Measurements from ENCODE around the gene DENND1A. TPM values are rescaled to one million over a fixed set of nuclear protein-coding genes. Genes with fewer than 3 reads are reported as not detected.

The DENND1A gene
- total RNA-seq, 4 donors from 2014 or later: 19.2 to 26.9 (median 24.0) TPM

DNA sequence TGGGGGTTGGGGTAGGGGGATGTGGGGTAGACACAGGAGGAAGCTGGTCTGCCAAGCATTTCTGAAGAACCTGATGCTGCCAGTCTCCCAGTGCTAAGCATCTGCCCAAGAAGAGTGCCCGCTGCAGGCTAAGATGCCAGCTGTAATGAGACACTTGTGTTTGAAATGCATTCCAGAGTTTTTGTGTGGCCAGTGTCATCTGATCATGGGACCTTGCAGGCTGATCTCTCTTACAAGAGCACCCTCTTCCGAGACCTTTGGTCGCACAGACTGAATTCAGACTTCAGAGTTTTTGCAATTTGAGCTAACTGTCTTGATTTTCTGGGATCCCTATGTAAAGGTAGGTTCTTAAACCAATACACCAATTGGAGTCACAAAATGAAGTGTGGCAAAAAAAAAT is 58.1 kb downstream of the DENND1A start:
- intact Hi-C loops (cut with DNase I): no loop called here
- Histone ChIP-seq H3K36me3 (peaks cover under 1 to 16% (median 8%) of the 10 kb centered on the region in 4 donors), H3K27me3 (no peaks in the 10 kb centered on the region), H3K27ac (replicated peaks in 1 of 4) (no peak overlapping the region), H3K4me1 (peaks cover 0 to 13% (median 9%) of the 10 kb centered on the region in 4 donors), H3K9me3 (no peaks in the 10 kb centered on the region), H3K4me3 (no peak overlapping the region)
- DNase-seq (ENCODE audit: extremely low spot score): no peak
- 91% methylated on average over 3 of the region's 3 CpGs for WGBS
- TF ChIP-seq, protein P1, sequence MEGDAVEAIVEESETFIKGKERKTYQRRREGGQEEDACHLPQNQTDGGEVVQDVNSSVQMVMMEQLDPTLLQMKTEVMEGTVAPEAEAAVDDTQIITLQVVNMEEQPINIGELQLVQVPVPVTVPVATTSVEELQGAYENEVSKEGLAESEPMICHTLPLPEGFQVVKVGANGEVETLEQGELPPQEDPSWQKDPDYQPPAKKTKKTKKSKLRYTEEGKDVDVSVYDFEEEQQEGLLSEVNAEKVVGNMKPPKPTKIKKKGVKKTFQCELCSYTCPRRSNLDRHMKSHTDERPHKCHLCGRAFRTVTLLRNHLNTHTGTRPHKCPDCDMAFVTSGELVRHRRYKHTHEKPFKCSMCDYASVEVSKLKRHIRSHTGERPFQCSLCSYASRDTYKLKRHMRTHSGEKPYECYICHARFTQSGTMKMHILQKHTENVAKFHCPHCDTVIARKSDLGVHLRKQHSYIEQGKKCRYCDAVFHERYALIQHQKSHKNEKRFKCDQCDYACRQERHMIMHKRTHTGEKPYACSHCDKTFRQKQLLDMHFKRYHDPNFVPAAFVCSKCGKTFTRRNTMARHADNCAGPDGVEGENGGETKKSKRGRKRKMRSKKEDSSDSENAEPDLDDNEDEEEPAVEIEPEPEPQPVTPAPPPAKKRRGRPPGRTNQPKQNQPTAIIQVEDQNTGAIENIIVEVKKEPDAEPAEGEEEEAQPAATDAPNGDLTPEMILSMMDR (IDR thresholded peaks at IDR 0.05): no peak
- no peak for TF ChIP-seq POLR2A (IDR thresholded peaks at IDR 0.05; ENCODE audit: low read depth)
- no peak for TF ChIP-seq POLR2AphosphoS5 (IDR thresholded peaks at IDR 0.05)
- TF ChIP-seq EP300 (IDR thresholded peaks at IDR 0.05): no peak

DNA sequence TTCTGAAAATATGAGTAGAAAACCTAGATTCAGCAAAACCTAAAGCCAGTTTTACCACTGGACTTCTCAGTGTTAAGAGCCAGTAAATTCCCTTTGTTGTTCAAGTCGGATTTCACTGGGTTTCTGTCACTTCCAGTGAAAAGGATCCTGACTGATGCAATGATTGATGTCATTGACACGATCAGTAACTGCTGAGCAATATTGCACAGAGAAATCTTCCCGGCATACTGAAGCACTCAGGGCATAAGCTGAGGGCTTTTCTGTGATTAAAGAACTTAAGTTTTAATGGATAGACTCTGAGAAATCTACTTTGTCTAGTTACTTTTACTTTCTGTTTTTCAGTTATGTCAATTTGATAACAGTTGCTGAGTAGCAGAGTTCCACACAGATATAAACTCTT is 61.9 kb downstream of the DENND1A start:
- DNase-seq (ENCODE audit: extremely low spot score): no peak
- Histone ChIP-seq H3K27ac (replicated peaks in 1 of 4) (peak overlapping the region in 2 of 4 donors; percentile 7 to 9), H3K36me3 (no peaks in the 10 kb centered on the region), H3K4me1 (peaks cover 0 to 38% (median 31%) of the 10 kb centered on the region in 4 donors), H3K27me3 (no peaks in the 10 kb centered on the region), H3K4me3 (no peak overlapping the region), H3K9me3 (no peaks in the 10 kb centered on the region)
- intact Hi-C loops (cut with DNase I): no loop called here
- 43% methylated on average over 3 of the region's 3 CpGs for WGBS
- no peak for TF ChIP-seq POLR2AphosphoS5 (IDR thresholded peaks at IDR 0.05)
- no peak for TF ChIP-seq POLR2A (IDR thresholded peaks at IDR 0.05; ENCODE audit: low read depth)
- TF ChIP-seq EP300 (IDR thresholded peaks at IDR 0.05): no peak
- TF ChIP-seq, protein P1 (IDR thresholded peaks at IDR 0.05): no peak

DNA sequence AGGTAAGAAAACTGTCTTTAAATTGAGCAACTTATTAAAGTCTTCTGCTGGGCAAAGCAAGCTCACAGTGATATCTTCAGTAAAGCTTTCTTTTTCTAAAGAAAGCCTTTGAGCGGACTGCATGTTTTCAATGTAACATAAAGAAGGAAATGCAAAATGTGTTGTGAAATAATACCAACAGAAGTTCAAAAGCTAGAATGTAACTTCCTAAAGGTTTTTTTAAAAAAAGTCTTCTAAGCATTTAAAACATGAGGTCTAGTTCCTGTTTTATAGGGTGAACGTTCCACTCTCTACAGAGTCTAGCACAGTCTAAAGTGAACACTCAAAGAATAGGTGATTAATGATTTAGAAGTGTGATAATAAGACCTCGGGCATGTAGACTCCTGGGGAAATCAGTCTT is 62.9 kb downstream of the DENND1A start:
- H3K36me3 ChIP-seq: no peaks in the 10 kb centered on the region
- H3K4me3 ChIP-seq: no peak overlapping the region
- no peak for DNase-seq (ENCODE audit: extremely low spot score)
- WGBS: 72% methylated on average over 3 of the region's 3 CpGs
- intact Hi-C loops (cut with DNase I): no loop called here
- no peaks in the 10 kb centered on the region for H3K9me3 ChIP-seq
- no peak overlapping the region for H3K27ac ChIP-seq (replicated peaks in 1 of 4)
- TF ChIP-seq POLR2AphosphoS5 (IDR thresholded peaks at IDR 0.05): no peak
- H3K4me1 ChIP-seq: peaks cover 0 to 38% (median 31%) of the 10 kb centered on the region in 4 donors
- no peaks in the 10 kb centered on the region for H3K27me3 ChIP-seq

DNA sequence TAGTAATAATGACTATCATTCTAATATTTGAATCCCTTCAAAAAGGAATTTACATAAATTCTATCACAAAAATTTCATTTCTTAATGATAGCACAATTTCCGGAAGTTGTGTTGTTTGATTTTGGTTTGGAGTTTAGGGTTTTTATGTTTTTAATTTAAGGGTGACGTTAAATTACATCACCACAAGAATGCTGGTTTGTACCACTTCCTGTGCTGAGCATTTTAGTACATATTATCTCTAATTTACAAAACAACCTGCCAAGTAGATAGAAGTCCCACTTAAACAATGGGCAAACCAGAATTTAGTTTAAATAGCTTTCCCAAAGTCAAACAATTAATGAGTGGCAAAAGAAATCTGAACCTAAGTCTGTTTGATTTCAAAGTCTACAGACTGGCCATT is 63.4 kb downstream of the DENND1A start:
- no peak overlapping the region for H3K27ac ChIP-seq (replicated peaks in 1 of 4)
- WGBS: 81% methylated on average over 2 of the region's 2 CpGs
- no peaks in the 10 kb centered on the region for H3K36me3 ChIP-seq
- H3K27me3 ChIP-seq: no peaks in the 10 kb centered on the region
- TF ChIP-seq EP300 (IDR thresholded peaks at IDR 0.05) (no peak), POLR2AphosphoS5 (IDR thresholded peaks at IDR 0.05) (no peak), POLR2A (IDR thresholded peaks at IDR 0.05; ENCODE audit: low read depth) (no peak)
- TF ChIP-seq, protein P1 (IDR thresholded peaks at IDR 0.05): no peak
- DNase-seq (ENCODE audit: extremely low spot score): no peak
- peaks cover 0 to 38% (median 31%) of the 10 kb centered on the region in 4 donors for H3K4me1 ChIP-seq
- intact Hi-C loops (cut with DNase I): no loop called here
- H3K4me3 ChIP-seq: no peak overlapping the region
- no peaks in the 10 kb centered on the region for H3K9me3 ChIP-seq

DNA sequence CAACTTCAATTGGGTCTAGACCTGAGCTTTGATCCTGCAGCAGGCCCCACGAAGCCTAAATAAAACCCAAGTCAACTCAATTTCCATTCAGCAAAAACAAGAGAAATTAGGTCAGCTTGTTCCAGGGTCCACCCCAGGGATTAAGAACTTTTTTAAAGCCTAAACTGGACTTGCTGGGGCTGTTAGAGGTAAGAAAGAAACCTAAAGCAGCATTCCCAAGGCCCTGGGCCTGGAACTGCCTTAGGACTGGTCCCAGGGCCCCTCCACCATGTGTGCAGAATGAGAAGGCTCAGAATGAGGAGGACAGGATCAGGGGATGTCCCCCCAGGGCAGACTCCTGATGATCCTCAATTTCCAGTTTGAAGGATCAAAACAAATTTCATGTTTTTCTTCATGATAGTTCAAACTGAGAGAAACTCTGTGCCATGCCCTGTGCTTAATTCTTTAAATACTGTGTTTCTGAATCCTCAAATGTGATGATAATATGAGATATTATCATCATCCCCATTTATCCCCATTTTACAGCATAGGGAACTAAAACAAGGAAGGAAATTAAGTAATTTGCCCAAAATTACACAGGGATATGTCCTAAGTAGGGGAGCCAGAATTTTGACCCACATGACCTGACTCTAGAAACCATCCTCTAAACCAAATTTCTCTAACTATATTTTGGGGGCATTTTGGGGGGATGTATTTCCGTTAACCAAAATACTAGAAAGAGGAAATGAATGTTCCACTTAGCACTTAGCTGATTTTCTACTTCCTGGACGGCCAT is 64.5 kb downstream of the DENND1A start:
- intact Hi-C loops (cut with DNase I): no loop called here
- no peak overlapping the region for H3K4me3 ChIP-seq
- no peaks in the 10 kb centered on the region for H3K9me3 ChIP-seq
- 74% methylated on average over 3 of the region's 3 CpGs for WGBS
- no peak for DNase-seq (ENCODE audit: extremely low spot score)
- peaks cover 0 to 38% (median 31%) of the 10 kb centered on the region in 4 donors for H3K4me1 ChIP-seq
- no peak overlapping the region for H3K27ac ChIP-seq (replicated peaks in 1 of 4)
- no peaks in the 10 kb centered on the region for H3K36me3 ChIP-seq
- H3K27me3 ChIP-seq: no peaks in the 10 kb centered on the region
- TF ChIP-seq POLR2AphosphoS5 (IDR thresholded peaks at IDR 0.05): no peak
- TF ChIP-seq EP300 (IDR thresholded peaks at IDR 0.05): no peak
- TF ChIP-seq, protein P1 (IDR thresholded peaks at IDR 0.05): no peak
- no peak for TF ChIP-seq POLR2A (IDR thresholded peaks at IDR 0.05; ENCODE audit: low read depth)
